ENCODE measurements around the gene MYBBP1A. TPM values are rescaled to one million over a fixed set of nuclear protein-coding genes. Genes with fewer than 3 reads are reported as not detected.
A peak's percentile ranks its signal among the peaks of the same experiment; 100 is the strongest.

The MYBBP1A gene
- total and polyA plus RNA-seq, 2 of the 8 experiments (the other 6 are each of a cell fraction or from before 2014, with no cell fraction given): 46.8 to 151 TPM

GRCh38 chr17:4508207-4508606 is 47.0 kb downstream of the MYBBP1A start:
- Histone ChIP-seq H3K56ac (replicated peaks; ENCODE audit: insufficient read length, low read depth, low read length) (no peak overlapping the region), H3K27ac (ENCODE audit: low read depth, low read length) (no peak overlapping the region), H3K36me3 (ENCODE audit: control insufficient read depth in 2 of 4, insufficient read depth in 4 of 4, low read length in 3 of 4) (no peaks in the 10 kb centered on the region), H4K5ac (ENCODE audit: insufficient read length, low read depth, low read length) (no peak overlapping the region), H4K20me1 (replicated peaks in 1 of 2; ENCODE audit: control insufficient read depth in 1 of 2, insufficient read depth in 2 of 2, low read length in 2 of 2) (no peaks in the 10 kb centered on the region), H2AK5ac (ENCODE audit: low read depth, low read length) (no peak overlapping the region), H3K18ac (ENCODE audit: extremely low read depth, low read length) (no peak overlapping the region), H3K4me1 (replicated peaks in 1 of 4; ENCODE audit: control insufficient read depth in 3 of 4, insufficient read depth in 4 of 4, low read length in 3 of 4) (no peaks in the 10 kb centered on the region), H2BK12ac (ENCODE audit: low read depth, low read length) (no peak overlapping the region), H2BK20ac (ENCODE audit: low read length) (no peak overlapping the region), H2BK120ac (replicated peaks; ENCODE audit: low read depth, low read length) (no peak overlapping the region), H4K8ac (ENCODE audit: extremely low read depth, insufficient read depth, low read length) (no peak overlapping the region), H3K14ac (ENCODE audit: insufficient read length) (no peak overlapping the region), H3K9me3 (ENCODE audit: insufficient read depth in 2 of 2, low read depth in 1 of 2, low read length in 1 of 2) (no peaks in the 10 kb centered on the region), H2BK15ac (ENCODE audit: low read length) (no peak overlapping the region), H3K23ac (ENCODE audit: insufficient read length) (no peak overlapping the region), H3K4ac (replicated peaks; ENCODE audit: insufficient read length, low read depth, low read length) (no peak overlapping the region), H3K9ac (replicated peaks in 1 of 4; ENCODE audit: extremely low read depth in 1 of 4, low read depth in 3 of 4, low read length in 3 of 4) (no peak overlapping the region), H3K4me3 (ENCODE audit: extremely low read depth in 1 of 4, insufficient read depth in 2 of 4, low read depth in 3 of 4, low read length in 4 of 4) (no peak overlapping the region), H3K23me2 (ENCODE audit: low read depth, low read length) (no peaks in the 10 kb centered on the region), H4K91ac (replicated peaks; ENCODE audit: insufficient read length, low read length) (no peak overlapping the region), H3K27me3 (replicated peaks in 1 of 4; ENCODE audit: control insufficient read depth in 3 of 4, extremely low read depth in 1 of 4, insufficient read depth in 3 of 4, low read length in 3 of 4) (no peaks in the 10 kb centered on the region; a peak in 2 of 7 replicates), H3K79me1 (ENCODE audit: low read depth, low read length) (no peaks in the 10 kb centered on the region; the same call in 1 of the 2 replicates), H2BK5ac (ENCODE audit: low read depth, low read length) (no peak overlapping the region), H3K4me2 (ENCODE audit: insufficient read depth in 1 of 2, low read depth in 2 of 2, low read length in 2 of 2) (no peak overlapping the region), H3K79me2 (ENCODE audit: control insufficient read depth in 1 of 2, insufficient read depth in 2 of 2, low read length in 2 of 2) (no peaks in the 10 kb centered on the region), H2AFZ (ENCODE audit: low read length) (no peak overlapping the region)
- FAIRE-seq: no peak
- TF ChIP-seq CHD2 (IDR thresholded peaks at IDR 0.05; ENCODE audit: low read length): no peak
- TF ChIP-seq BACH1 (IDR thresholded peaks at IDR 0.05; ENCODE audit: low read length): peak; percentile 65
- WGBS, 2 experiments (ENCODE audit: extremely low coverage in 1 of 2, insufficient coverage in 1 of 2, insufficient read length in 1 of 2, insufficient replicate concordance in 2 of 2, low coverage in 1 of 2, low lambda C conversion rate in 2 of 2, missing lambda C conversion rate in 1 of 2): 85% methylated on average over 3 of the region's 3 CpGs; no CpG with 5 or more reads in 1 of the 2 experiments
- ChIA-PET CTCF (ENCODE audit: partially characterized antibody) (interaction anchor here (1.2 to 1.7 kb wide), 3 partner anchors 15 to 87 kb away, joined by 3 to 4 read pairs (median 4); partner anchors contain the start of gene GGT6), POLR2A (ENCODE audit: partially characterized antibody) (interaction anchor here (0.7 to 1.3 kb wide), 3 partner anchors 10 to 365 kb away, joined by 3 to 4 read pairs (median 3); no protein-coding TSS in a partner anchor)
- no peak for DNase-seq (ENCODE audit: low read depth in 1 of 2, low spot score in 2 of 2)
